GM13977 (cell line): ENCODE data around the gene SENP3.
A peak's percentile ranks its signal among the peaks of the same experiment; 100 is the strongest.

Experiments used
- DNase-seq: peaks from one replicate; pipeline ENCODE4 v3.0.0; 2012; ENCODE audit warnings: low spot score
- CTCF ChIP-seq: IDR thresholded peaks from 2 replicates; pipeline ENCODE4 v1.5.1; 2012; ENCODE audit warnings: mild to moderate bottlenecking, control low read depth; ENCODE audit not compliant: insufficient read depth; ENCODE audit errors: extremely low read depth, missing control alignments
- in situ Hi-C: fragments of 300-500 bp; cut with MboI; formaldehyde crosslinking; loops from one replicate; pipeline ENCODE4 v1.12.0; 2022; ENCODE audit warnings: low sequenced_read_pairs, low pct_unique_long_range_greater_than_20kb, mixed read lengths, inconsistent platforms; ENCODE audit not compliant: unreplicated experiment

The SENP3 gene

GRCh38 chr17:7559320-7560171, 2.2 kb upstream of the SENP3 start:
- no peak for TF ChIP-seq CTCF
- no peak for DNase-seq
- in situ Hi-C loops, result loop anchor here (5.0 to 25.0 kb wide), 2 partner anchors 42 to 197 kb away; partner anchors contain the start of genes KCTD11 and TMEM95

GRCh38 chr17:7560172-7561027, 1.3 kb upstream of the SENP3 start:
- TF ChIP-seq CTCF, result peak; percentile 69
- DNase-seq, result peak; percentile 66
- in situ Hi-C loops, result loop anchor here (25.0 kb wide), 1 partner anchor 198 kb away; the partner anchor contains the start of genes KCTD11 and TMEM95

- peak; percentile 94 for TF ChIP-seq CTCF
- DNase-seq, result peak; percentile 94
- in situ Hi-C loops, result loop anchor here (25.0 kb wide), 1 partner anchor 199 kb away; the partner anchor contains the start of genes KCTD11 and TMEM95
These were observed 617 bp upstream of the SENP3 start for GRCh38 chr17:7561028-7561575.

- in situ Hi-C loops, result loop anchor here (25.0 kb wide), 1 partner anchor 200 kb away; the partner anchor contains the start of genes KCTD11 and TMEM95
- DNase-seq, result no peak
These were observed 488 bp downstream of the SENP3 start for GRCh38 chr17:7562208-7562605.

GRCh38 chr17:7563115-7563869, 1.6 kb downstream of the SENP3 start:
- no peak for DNase-seq
- no peak for TF ChIP-seq CTCF
- in situ Hi-C loops, result loop anchor here (25.0 kb wide), 1 partner anchor 201 kb away; the partner anchor contains the start of genes KCTD11 and TMEM95

More at GRCh38 chr17:7562208-7562605, 488 bp downstream of the SENP3 start:
- no peak for TF ChIP-seq CTCF
